IMR-90 (cell line): ENCODE measurements around the gene ZNF598. TPM values are rescaled to one million over a fixed set of nuclear protein-coding genes. Genes with fewer than 3 reads are reported as not detected.
A peak's percentile ranks its signal among the peaks of the same experiment; 100 is the strongest.

ENCODE experiments used
- ATAC-seq: fragments of 200-7000 bp; cut with Tn5 transposase; 2 replicates; pipeline ENCODE4 v1.9.1; 2020; ENCODE audit warnings: low read depth, mild to moderate bottlenecking, moderate library complexity
- BruUV-seq: library from RNA; stranded (reverse); fragments of 400-500 nt; replicated peaks from 2 replicates; lab custom pipeline; 2021; lab: Mats Ljungman, UMichigan
- CTCF ChIA-PET: fragments of 300-600 bp; formaldehyde crosslinking; extraction: SDS; loops from one replicate; lab custom pipeline; 2021; ENCODE audit warnings: antibody characterized with exemption; lab: Yijun Ruan, JAX
- POLR2A ChIA-PET: fragments of 300-600 bp; sonication (Branson Sonifier 250); formaldehyde crosslinking; loops from one replicate; lab custom pipeline; 2022; ENCODE audit warnings: antibody characterized with exemption; ENCODE audit not compliant: unreplicated experiment; lab: Charles Lee
- DNase-seq: peaks from one replicate; pipeline ENCODE4 v3.0.0; 2013
- H2AFZ ChIP-seq: replicated peaks from 2 replicates; pipeline ENCODE3; 2013; ENCODE audit warnings: low read length, mild to moderate bottlenecking; ENCODE audit not compliant: poor library complexity
- H2AK5ac ChIP-seq: 2 replicates; pipeline ENCODE4 v1.6.1; 2013; ENCODE audit warnings: low read depth, low read length, inconsistent platforms
- H2AK9ac ChIP-seq: replicated peaks from 2 replicates; pipeline ENCODE3; 2013; ENCODE audit warnings: mild to moderate bottlenecking, low read depth, low read length, moderate library complexity; ENCODE audit not compliant: poor library complexity
- H2BK120ac ChIP-seq: 2 replicates; pipeline ENCODE4 v1.6.1; 2013; ENCODE audit warnings: low read depth, low read length, inconsistent platforms
- H2BK15ac ChIP-seq: 3 replicates; pipeline ENCODE4 v1.6.1; 2013; ENCODE audit warnings: low read depth, low read length, inconsistent platforms
- H2BK20ac ChIP-seq: 2 replicates; pipeline ENCODE4 v1.6.1; 2013; ENCODE audit warnings: low read depth, mild to moderate bottlenecking, inconsistent platforms, low read length, moderate library complexity
- H2BK5ac ChIP-seq: 2 replicates; pipeline ENCODE4 v1.6.1; 2013; ENCODE audit warnings: mild to moderate bottlenecking, low read depth, low read length, inconsistent platforms; ENCODE audit not compliant: poor library complexity, severe bottlenecking
- H3K14ac ChIP-seq: replicated peaks from 2 replicates; pipeline ENCODE4 v1.6.1; 2013; ENCODE audit warnings: low read depth, low read length, inconsistent platforms
- H3K18ac ChIP-seq: 2 replicates; pipeline ENCODE4 v1.6.1; 2013; ENCODE audit warnings: low read depth, low read length, control low read depth
- H3K23ac ChIP-seq: 2 replicates; pipeline ENCODE4 v1.6.1; 2013; ENCODE audit warnings: low read depth, low read length, inconsistent platforms
- H3K27ac ChIP-seq: 2 replicates; pipeline ENCODE4 v1.5.1; 2013; ENCODE audit warnings: mild to moderate bottlenecking, control low read depth, low read length; ENCODE audit not compliant: insufficient read depth
- H3K27me3 ChIP-seq: 2 replicates; pipeline ENCODE4 v1.6.1; 2013; ENCODE audit warnings: low read length; ENCODE audit not compliant: control insufficient read depth, insufficient read depth
- H3K36me3 ChIP-seq: 2 replicates; pipeline ENCODE4 v1.6.1; 2013; ENCODE audit warnings: low read length, mixed read lengths; ENCODE audit not compliant: control insufficient read depth, insufficient read depth
- H3K4ac ChIP-seq: 2 replicates; pipeline ENCODE4 v1.6.1; 2013; ENCODE audit warnings: low read depth, low read length, inconsistent platforms
- H3K4me1 ChIP-seq: 2 replicates; pipeline ENCODE4 v1.6.1; 2013; ENCODE audit warnings: low read length, mixed read lengths; ENCODE audit not compliant: control insufficient read depth, insufficient read depth
- H3K4me2 ChIP-seq: 2 replicates; pipeline ENCODE4 v1.6.1; 2013; ENCODE audit warnings: low read depth, mild to moderate bottlenecking, control low read depth, low read length, moderate library complexity
- H3K4me3 ChIP-seq: 2 replicates; pipeline ENCODE4 v1.5.1; 2013; ENCODE audit warnings: low read depth, mild to moderate bottlenecking, control low read depth, low read length, moderate library complexity; ENCODE audit not compliant: insufficient read depth
- H3K56ac ChIP-seq: 2 replicates; pipeline ENCODE4 v1.6.1; 2013; ENCODE audit warnings: low read length, inconsistent platforms; ENCODE audit not compliant: insufficient read depth; ENCODE audit errors: extremely low read depth
- H3K79me1 ChIP-seq, 2 experiments: 2 replicates each; pipeline ENCODE4 v1.6.1; 2013; ENCODE audit warnings: low read length in 2 of 2, inconsistent platforms in 1 of 2, low read depth in 1 of 2
- H3K9ac ChIP-seq: 2 replicates; pipeline ENCODE4 v1.6.1; 2013; ENCODE audit warnings: low read depth, low read length, control low read depth
- H3K9me1 ChIP-seq: 2 replicates; pipeline ENCODE4 v1.6.1; 2013; ENCODE audit warnings: low read length, inconsistent platforms; ENCODE audit not compliant: insufficient read depth
- H3K9me3 ChIP-seq: 2 replicates; pipeline ENCODE4 v1.6.1; 2013; ENCODE audit warnings: low read length; ENCODE audit not compliant: control insufficient read depth, insufficient read depth
- H4K20me1 ChIP-seq: 2 replicates; pipeline ENCODE4 v1.6.1; 2013; ENCODE audit warnings: low read length, inconsistent platforms; ENCODE audit not compliant: insufficient read depth
- H4K5ac ChIP-seq: 2 replicates; pipeline ENCODE4 v1.6.1; 2013; ENCODE audit warnings: mild to moderate bottlenecking, low read depth, low read length, control low read depth
- H4K8ac ChIP-seq, 2 experiments: 2 replicates each; pipeline ENCODE4 v1.6.1; 2013; ENCODE audit warnings: low read depth in 2 of 2, low read length in 2 of 2, control low read depth in 1 of 2, inconsistent platforms in 1 of 2
- H4K91ac ChIP-seq: 2 replicates; pipeline ENCODE4 v1.6.1; 2013; ENCODE audit warnings: low read depth, low read length, inconsistent platforms; ENCODE audit not compliant: insufficient read depth
- CTCF ChIP-seq: conservative IDR thresholded peaks from 2 replicates; pipeline ENCODE4 v1.5.1; 2012; ENCODE audit warnings: mild to moderate bottlenecking, low read depth, low read length, improper control_type of control experiment
- FOS ChIP-seq: fragments of 150-350 bp; IDR thresholded peaks from 2 replicates; pipeline ENCODE4 v1.6.1; 2016; ENCODE audit warnings: low read depth, low read length
- MAFK ChIP-seq: IDR thresholded peaks from 2 replicates; pipeline ENCODE4 v1.6.1; 2012; ENCODE audit warnings: low read depth, low read length, improper control_type of control experiment
- MXI1 ChIP-seq: IDR thresholded peaks from 2 replicates; pipeline ENCODE4 v1.6.1; 2012; ENCODE audit warnings: low read depth, mild to moderate bottlenecking, low read length, moderate library complexity, borderline replicate concordance
- POLR2A ChIP-seq: IDR thresholded peaks from 2 replicates; pipeline ENCODE4 v1.6.1; 2012; ENCODE audit warnings: mild to moderate bottlenecking, low read depth, low read length
- RCOR1 ChIP-seq: IDR thresholded peaks from 2 replicates; pipeline ENCODE4 v1.6.1; 2012; ENCODE audit warnings: mild to moderate bottlenecking, low read length, improper control_type of control experiment; ENCODE audit not compliant: insufficient replicate concordance
- SMC3 ChIP-seq: fragments of 150-350 bp; IDR thresholded peaks from 2 replicates; pipeline ENCODE4 v1.6.1; 2016; ENCODE audit warnings: low read depth, mild to moderate bottlenecking, antibody characterized with exemption, low read length, moderate library complexity
- WGBS, 2 experiments: methylation state at CpG; one replicate each; pipeline versions ENCODE4 v1.1.5 to v1.1.7; 2013; ENCODE audit warnings: missing lambda C conversion rate in 2 of 2; ENCODE audit not compliant: insufficient read length in 1 of 2; ENCODE audit errors: extremely low coverage in 2 of 2; 5-methylcytosine and 5-hydroxymethylcytosine counted together
- dilution Hi-C: fragments of 300-500 bp; cut with HindIII; formaldehyde crosslinking; loops from one replicate; pipeline ENCODE4 v1.14.3; 2018; ENCODE audit warnings: low sequenced_read_pairs; ENCODE audit not compliant: unreplicated experiment
- in situ Hi-C: fragments of 300-500 bp; cut with MboI; formaldehyde crosslinking; loops from 3 replicates; pipeline ENCODE4 v1.14.3; 2019; ENCODE audit warnings: low sequenced_read_pairs, inconsistent platforms, mixed read lengths
- intact Hi-C: fragments of 100-400 bp; cut with micrococcal nuclease; formaldehyde crosslinking; loops from 2 replicates; pipeline ENCODE4 v1.10.0; 2022
- polyA plus RNA-seq, 3 experiments: library from polyadenylated mRNA; depleted of rRNA; stranded (reverse); fragments of >200 nt; gene quantifications; 2 replicates each; pipeline ENCODE4 v1.2.3, GENCODE V29; 2012; ENCODE audit warnings: low replicate concordance in 1 of 3
- total RNA-seq: library from RNA; depleted of rRNA; stranded (reverse); fragments of >200 nt; gene quantifications from 2 replicates; pipeline ENCODE4 v1.2.3, GENCODE V29; 2012
- TF ChIP-seq, protein P1 (sequence below): fragments of 150-350 bp; IDR thresholded peaks from 2 replicates; pipeline ENCODE4 v1.6.1; 2016; ENCODE audit warnings: low read depth, mild to moderate bottlenecking, low read length, moderate library complexity, borderline replicate concordance

ZNF598 gene
- total and polyA plus RNA-seq, 2 of the 4 experiments (the other 2 are of a cell fraction) = 3.4 to 36.4 TPM

DNA sequence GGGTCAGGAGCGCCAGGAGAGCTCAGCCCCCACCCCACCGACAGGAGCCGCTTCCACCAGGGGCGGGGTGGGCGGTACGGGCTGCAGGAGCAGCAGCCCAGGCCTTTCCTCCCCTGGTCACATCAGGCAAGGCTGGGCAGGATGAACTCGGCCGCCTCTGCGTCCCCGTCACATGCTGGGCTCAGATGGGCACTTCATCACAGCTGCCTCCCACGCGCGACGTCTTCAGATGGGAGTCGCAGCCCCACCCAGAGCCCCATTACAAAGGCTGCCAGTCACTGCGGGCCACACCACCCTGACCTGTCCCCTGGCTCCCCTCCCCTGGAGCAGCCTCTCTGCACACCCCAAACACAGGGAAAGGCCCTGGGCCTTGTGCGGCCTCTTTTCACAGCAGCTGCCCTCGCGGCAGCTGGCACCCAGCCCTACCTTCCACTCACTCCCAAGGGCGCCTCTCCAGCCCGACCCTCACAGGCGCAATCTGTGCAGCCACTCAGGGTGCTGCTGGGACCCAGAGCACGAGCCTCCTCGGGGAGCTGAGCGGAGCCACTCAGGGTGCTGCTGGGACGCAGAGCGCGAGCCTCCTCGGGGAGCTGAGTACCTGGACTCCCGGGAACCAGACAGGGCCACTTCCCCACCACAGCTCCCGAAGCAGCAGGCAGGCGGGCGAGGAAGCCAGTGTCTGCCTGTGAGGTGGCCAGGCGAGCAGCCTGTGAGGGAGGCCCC lies 4.7 kb downstream of the ZNF598 start:
- in situ Hi-C loops = no loop called here
- intact Hi-C loops = loop anchor here (5.0 kb wide), 1 partner anchor 137 kb away; no protein-coding TSS in a partner anchor
- no peak overlapping the region for H3K9ac ChIP-seq
- no peak overlapping the region for H3K14ac ChIP-seq
- no peak overlapping the region for H4K91ac ChIP-seq
- H3K4me2 ChIP-seq = no peak overlapping the region
- H3K9me1 ChIP-seq = peaks cover 8% of the 10 kb centered on the region; the same call in 1 of the 2 replicates
- H3K9me3 ChIP-seq = no peaks in the 10 kb centered on the region
- dilution Hi-C loops = no loop called here
- H3K27me3 ChIP-seq = no peaks in the 10 kb centered on the region
- H3K79me1 ChIP-seq = peaks cover 12 to 86% of the 10 kb centered on the region in 2 experiments; a peak in 3 of 4 replicates
- DNase-seq (no peak), ATAC-seq (no peak)
- H3K23ac ChIP-seq = no peak overlapping the region
- H3K4ac ChIP-seq = no peak overlapping the region; the same call in 1 of the 2 replicates
- H4K5ac ChIP-seq = no peak overlapping the region
- H3K4me3 ChIP-seq = no peak overlapping the region
- H4K20me1 ChIP-seq = peaks cover 79% of the 10 kb centered on the region
- H3K36me3 ChIP-seq = peaks cover 41% of the 10 kb centered on the region
- BruUV-seq = no TSS peak
- H2AK9ac ChIP-seq = peak overlapping the region; percentile 68
- POLR2A ChIA-PET = no interaction called here
- H3K18ac ChIP-seq = no peak overlapping the region
- CTCF ChIA-PET = interaction anchor here (1.3 to 1.7 kb wide), 2 partner anchors 9 to 23 kb away, joined by 5 to 8 read pairs; no protein-coding TSS in a partner anchor
- H2BK5ac ChIP-seq = no peak overlapping the region
- H2BK15ac ChIP-seq = no peak overlapping the region
- no peak overlapping the region for H4K8ac ChIP-seq
- no peak overlapping the region for H3K56ac ChIP-seq
- H2AK5ac ChIP-seq = no peak overlapping the region
- no peak overlapping the region for H3K27ac ChIP-seq
- H2BK20ac ChIP-seq = no peak overlapping the region
- TF ChIP-seq SMC3 = no peak
- no peak for TF ChIP-seq CTCF
- TF ChIP-seq, protein P1, sequence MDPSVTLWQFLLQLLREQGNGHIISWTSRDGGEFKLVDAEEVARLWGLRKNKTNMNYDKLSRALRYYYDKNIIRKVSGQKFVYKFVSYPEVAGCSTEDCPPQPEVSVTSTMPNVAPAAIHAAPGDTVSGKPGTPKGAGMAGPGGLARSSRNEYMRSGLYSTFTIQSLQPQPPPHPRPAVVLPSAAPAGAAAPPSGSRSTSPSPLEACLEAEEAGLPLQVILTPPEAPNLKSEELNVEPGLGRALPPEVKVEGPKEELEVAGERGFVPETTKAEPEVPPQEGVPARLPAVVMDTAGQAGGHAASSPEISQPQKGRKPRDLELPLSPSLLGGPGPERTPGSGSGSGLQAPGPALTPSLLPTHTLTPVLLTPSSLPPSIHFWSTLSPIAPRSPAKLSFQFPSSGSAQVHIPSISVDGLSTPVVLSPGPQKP = no peak
- no peak for TF ChIP-seq FOS
- TF ChIP-seq MXI1 = no peak
- TF ChIP-seq RCOR1 = no peak
- no peak for TF ChIP-seq POLR2A
- no peak for TF ChIP-seq MAFK
- 93% methylated on average over 15 of the region's 34 CpGs; no CpG with 5 or more reads in 1 of the 2 experiments for WGBS, 2 experiments
- no peak overlapping the region for H2BK120ac ChIP-seq
- H2AFZ ChIP-seq = peak overlapping the region; percentile 15
- peaks cover 21% of the 10 kb centered on the region for H3K4me1 ChIP-seq
